Measurements from ENCODE around the gene BRD3OS.
"Not testable (repeated sequence)": the region's sequence is repeated elsewhere in the genome, so short reads cannot be mapped to it uniquely, and the experiment has no call there.

BRD3OS gene

GRCh38 chr9:134072683-134073082 is 47.4 kb downstream of the BRD3OS start:
- H3K36me3 ChIP-seq (ENCODE audit: control insufficient read depth, insufficient read depth, low read length); H3K4me3 ChIP-seq (ENCODE audit: low read length); H3K27ac ChIP-seq (ENCODE audit: low read depth, low read length); H3K9ac ChIP-seq (ENCODE audit: low read length); H3K4me1 ChIP-seq (ENCODE audit: control insufficient read depth, insufficient read depth, low read length); H3K27me3 ChIP-seq (ENCODE audit: control insufficient read depth, insufficient read depth, low read length): not testable (repeated sequence)

- Histone ChIP-seq H3K4me3 (ENCODE audit: low read length) (no peak overlapping the region), H3K27ac (ENCODE audit: low read depth, low read length) (no peak overlapping the region), H3K36me3 (ENCODE audit: control insufficient read depth, insufficient read depth, low read length) (no peaks in the 10 kb centered on the region), H3K27me3 (ENCODE audit: control insufficient read depth, insufficient read depth, low read length) (peaks cover 5% of the 10 kb centered on the region), H3K9ac (ENCODE audit: low read length) (no peak overlapping the region), H3K4me1 (ENCODE audit: control insufficient read depth, insufficient read depth, low read length) (no peaks in the 10 kb centered on the region)
Measured at GRCh38 chr9:134073500-134073899, 48.2 kb downstream of the BRD3OS start.

GRCh38 chr9:134075689-134076088 is 50.4 kb downstream of the BRD3OS start:
- H3K9ac ChIP-seq (ENCODE audit: low read length); H3K27me3 ChIP-seq (ENCODE audit: control insufficient read depth, insufficient read depth, low read length); H3K4me3 ChIP-seq (ENCODE audit: low read length); H3K36me3 ChIP-seq (ENCODE audit: control insufficient read depth, insufficient read depth, low read length); H3K27ac ChIP-seq (ENCODE audit: low read depth, low read length); H3K4me1 ChIP-seq (ENCODE audit: control insufficient read depth, insufficient read depth, low read length): not testable (repeated sequence)

GRCh38 chr9:134076644-134077043 is 51.4 kb downstream of the BRD3OS start:
- Histone ChIP-seq H3K9ac (ENCODE audit: low read length) (no peak overlapping the region), H3K4me1 (ENCODE audit: control insufficient read depth, insufficient read depth, low read length) (no peaks in the 10 kb centered on the region), H3K36me3 (ENCODE audit: control insufficient read depth, insufficient read depth, low read length) (no peaks in the 10 kb centered on the region), H3K4me3 (ENCODE audit: low read length) (no peak overlapping the region), H3K27me3 (ENCODE audit: control insufficient read depth, insufficient read depth, low read length) (no peaks in the 10 kb centered on the region), H3K27ac (ENCODE audit: low read depth, low read length) (no peak overlapping the region)

All from rectal smooth muscle tissue (tissue), 1 donor.